GM18870 (cell line): Measurements from ENCODE around the gene PEAK1.
A peak's percentile ranks its signal among the peaks of the same experiment; 100 is the strongest.

ENCODE experiments used
- ATAC-seq: cut with Tn5 transposase; IDR thresholded peaks from one replicate; pipeline ENCODE4 v1.9.1; 2021; ENCODE audit warnings: moderate library complexity; ENCODE audit not compliant: unreplicated experiment

PEAK1 gene

GRCh38 chr15:77419836-77420609, at the start of gene PEAK1:
Gene PEAK1 (minus strand): TSS chr15:77420104. CDS start chr15:77181926, 238,178 bp downstream.
- ATAC-seq: peak; percentile 68

GRCh38 chr15:77468896-77469295, 49.0 kb upstream of the PEAK1 start:
- ATAC-seq: no peak

- ATAC-seq: no peak
Measured at GRCh38 chr15:77466521-77466920, 46.6 kb upstream of the PEAK1 start.

- no peak for ATAC-seq
Measured at GRCh38 chr15:77464129-77464865, 44.4 kb upstream of the PEAK1 start.

GRCh38 chr15:77461486-77461885, 41.6 kb upstream of the PEAK1 start:
- no peak for ATAC-seq

GRCh38 chr15:77459031-77459430, 39.1 kb upstream of the PEAK1 start:
- ATAC-seq: no peak

- no peak for ATAC-seq
Measured at GRCh38 chr15:77457905-77458265, 38.0 kb upstream of the PEAK1 start.

- no peak for ATAC-seq
Measured at GRCh38 chr15:77457191-77457904, 37.4 kb upstream of the PEAK1 start.

- no peak for ATAC-seq
Measured at GRCh38 chr15:77456746-77457145, 36.8 kb upstream of the PEAK1 start.

GRCh38 chr15:77455696-77456321, 35.9 kb upstream of the PEAK1 start:
- ATAC-seq: no peak

GRCh38 chr15:77454951-77455350, 35.0 kb upstream of the PEAK1 start:
- no peak for ATAC-seq

- ATAC-seq: no peak
Measured at GRCh38 chr15:77454265-77454664, 34.4 kb upstream of the PEAK1 start.

GRCh38 chr15:77446840-77447390, 27.0 kb upstream of the PEAK1 start:
- no peak for ATAC-seq

- ATAC-seq: peak; percentile 76
Measured at GRCh38 chr15:77440378-77440999, 20.6 kb upstream of the PEAK1 start.

GRCh38 chr15:77437264-77437663, 17.4 kb upstream of the PEAK1 start:
- ATAC-seq: no peak

- no peak for ATAC-seq
Measured at GRCh38 chr15:77436822-77437221, 16.9 kb upstream of the PEAK1 start.

- ATAC-seq: no peak
Measured at GRCh38 chr15:77430652-77431051, 10.7 kb upstream of the PEAK1 start.

- no peak for ATAC-seq
Measured at GRCh38 chr15:77430213-77430612, 10.3 kb upstream of the PEAK1 start.

GRCh38 chr15:77426871-77427270, 7.0 kb upstream of the PEAK1 start:
- no peak for ATAC-seq

GRCh38 chr15:77426377-77426776, 6.5 kb upstream of the PEAK1 start:
- ATAC-seq: no peak

- no peak for ATAC-seq
Measured at GRCh38 chr15:77425104-77425503, 5.2 kb upstream of the PEAK1 start.
